ENCODE results near the gene LMNA. TPM values are rescaled to one million over a fixed set of nuclear protein-coding genes. Genes with fewer than 3 reads are reported as not detected.
"Not testable (repeated sequence)": the region's sequence is repeated elsewhere in the genome, so short reads cannot be mapped to it uniquely, and the experiment has no call there.

LMNA gene
- total RNA-seq, 1 donor, result 854 TPM

DNA sequence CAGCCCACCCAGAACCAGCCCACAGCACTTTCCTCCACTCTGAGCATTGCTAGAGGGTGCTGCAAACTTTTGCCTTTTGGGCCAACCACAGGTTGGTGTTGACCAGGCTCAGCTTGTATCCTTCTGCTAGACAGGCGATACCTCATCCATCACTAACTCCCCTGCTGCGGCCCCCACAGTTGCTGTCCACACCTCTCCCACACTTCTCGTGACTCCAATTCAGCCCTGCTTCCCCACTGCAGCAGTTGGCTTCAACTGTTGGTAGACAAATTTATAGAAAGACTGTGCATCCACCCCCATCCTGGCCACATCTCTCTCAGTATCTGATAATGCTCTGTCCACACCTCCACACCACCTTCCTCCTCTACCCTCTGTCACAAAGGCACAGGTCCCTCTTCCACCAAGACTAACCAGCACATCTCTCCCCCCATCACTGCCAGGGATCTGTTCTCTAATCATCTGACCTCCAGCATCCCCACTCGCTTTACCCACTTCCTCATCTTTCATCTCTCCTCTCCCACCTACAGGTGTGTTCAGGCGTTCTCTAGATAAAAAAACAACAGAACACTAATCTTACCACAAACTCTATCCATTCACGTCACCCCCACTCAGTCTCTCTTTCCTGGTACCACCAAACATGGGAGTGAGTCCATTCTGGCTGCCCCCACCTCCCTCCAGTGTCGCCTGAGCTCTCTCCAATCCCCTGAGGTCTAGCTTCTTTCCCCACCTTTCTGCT is 63.6 kb downstream of the LMNA start:
- Histone ChIP-seq H3K27ac (ENCODE audit: low read depth, low read length) (no peak overlapping the region), H3K4me3 (ENCODE audit: insufficient read depth, low read length) (no peak overlapping the region), H3K79me2 (ENCODE audit: insufficient read depth, low read length) (no peaks in the 10 kb centered on the region), H2AFZ (ENCODE audit: low read length) (no peak overlapping the region), H3K27me3 (ENCODE audit: insufficient read depth, low read length) (no peaks in the 10 kb centered on the region), H4K20me1 (ENCODE audit: insufficient read depth, low read length) (no peaks in the 10 kb centered on the region), H3K4me1 (ENCODE audit: insufficient read depth, low read length) (no peaks in the 10 kb centered on the region), H3K36me3 (ENCODE audit: insufficient read depth, low read length) (no peaks in the 10 kb centered on the region), H3K4me2 (ENCODE audit: insufficient read depth, low read length) (no peak overlapping the region), H3K9me3 (ENCODE audit: low read depth, low read length) (no peaks in the 10 kb centered on the region)
- no peak for DNase-seq (ENCODE audit: insufficient read length, low spot score, missing footprints)
- TF ChIP-seq, protein P1, sequence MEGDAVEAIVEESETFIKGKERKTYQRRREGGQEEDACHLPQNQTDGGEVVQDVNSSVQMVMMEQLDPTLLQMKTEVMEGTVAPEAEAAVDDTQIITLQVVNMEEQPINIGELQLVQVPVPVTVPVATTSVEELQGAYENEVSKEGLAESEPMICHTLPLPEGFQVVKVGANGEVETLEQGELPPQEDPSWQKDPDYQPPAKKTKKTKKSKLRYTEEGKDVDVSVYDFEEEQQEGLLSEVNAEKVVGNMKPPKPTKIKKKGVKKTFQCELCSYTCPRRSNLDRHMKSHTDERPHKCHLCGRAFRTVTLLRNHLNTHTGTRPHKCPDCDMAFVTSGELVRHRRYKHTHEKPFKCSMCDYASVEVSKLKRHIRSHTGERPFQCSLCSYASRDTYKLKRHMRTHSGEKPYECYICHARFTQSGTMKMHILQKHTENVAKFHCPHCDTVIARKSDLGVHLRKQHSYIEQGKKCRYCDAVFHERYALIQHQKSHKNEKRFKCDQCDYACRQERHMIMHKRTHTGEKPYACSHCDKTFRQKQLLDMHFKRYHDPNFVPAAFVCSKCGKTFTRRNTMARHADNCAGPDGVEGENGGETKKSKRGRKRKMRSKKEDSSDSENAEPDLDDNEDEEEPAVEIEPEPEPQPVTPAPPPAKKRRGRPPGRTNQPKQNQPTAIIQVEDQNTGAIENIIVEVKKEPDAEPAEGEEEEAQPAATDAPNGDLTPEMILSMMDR (IDR thresholded peaks at IDR 0.05; ENCODE audit: extremely low read depth, low read depth, low read length), result no peak

DNA sequence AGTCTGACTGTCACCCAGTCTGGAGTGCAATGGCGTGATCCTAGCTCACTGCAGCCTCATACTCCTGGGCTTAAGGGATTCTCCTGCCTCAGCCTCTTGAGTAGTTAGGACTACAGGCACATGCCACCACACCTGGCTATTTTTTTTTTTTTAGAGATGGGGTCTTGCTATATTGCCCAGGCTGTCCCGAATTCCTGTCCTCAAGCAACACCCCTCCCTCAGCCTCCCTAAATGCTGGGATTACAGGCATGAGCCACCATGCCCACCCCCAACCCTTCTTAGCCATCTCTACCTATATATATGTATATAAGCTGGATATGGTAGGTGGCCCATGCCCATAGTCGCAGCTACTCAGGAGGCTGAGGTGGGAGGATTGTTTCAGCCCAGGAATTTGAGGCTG is 66.0 kb downstream of the LMNA start:
- H3K9me3 ChIP-seq (ENCODE audit: low read depth, low read length), result no peaks in the 10 kb centered on the region
- no peak overlapping the region for H3K4me3 ChIP-seq (ENCODE audit: insufficient read depth, low read length)
- no peak overlapping the region for H3K4me2 ChIP-seq (ENCODE audit: insufficient read depth, low read length)
- DNase-seq (ENCODE audit: insufficient read length, low spot score, missing footprints), result no peak
- no peaks in the 10 kb centered on the region for H3K27me3 ChIP-seq (ENCODE audit: insufficient read depth, low read length)
- TF ChIP-seq, protein P1 (IDR thresholded peaks at IDR 0.05; ENCODE audit: extremely low read depth, low read depth, low read length), result no peak
- no peaks in the 10 kb centered on the region for H3K79me2 ChIP-seq (ENCODE audit: insufficient read depth, low read length)
- H4K20me1 ChIP-seq (ENCODE audit: insufficient read depth, low read length), result no peaks in the 10 kb centered on the region
- H2AFZ ChIP-seq (ENCODE audit: low read length), result no peak overlapping the region
- H3K36me3 ChIP-seq (ENCODE audit: insufficient read depth, low read length), result no peaks in the 10 kb centered on the region
- no peak overlapping the region for H3K27ac ChIP-seq (ENCODE audit: low read depth, low read length)
- no peaks in the 10 kb centered on the region for H3K4me1 ChIP-seq (ENCODE audit: insufficient read depth, low read length)

DNA sequence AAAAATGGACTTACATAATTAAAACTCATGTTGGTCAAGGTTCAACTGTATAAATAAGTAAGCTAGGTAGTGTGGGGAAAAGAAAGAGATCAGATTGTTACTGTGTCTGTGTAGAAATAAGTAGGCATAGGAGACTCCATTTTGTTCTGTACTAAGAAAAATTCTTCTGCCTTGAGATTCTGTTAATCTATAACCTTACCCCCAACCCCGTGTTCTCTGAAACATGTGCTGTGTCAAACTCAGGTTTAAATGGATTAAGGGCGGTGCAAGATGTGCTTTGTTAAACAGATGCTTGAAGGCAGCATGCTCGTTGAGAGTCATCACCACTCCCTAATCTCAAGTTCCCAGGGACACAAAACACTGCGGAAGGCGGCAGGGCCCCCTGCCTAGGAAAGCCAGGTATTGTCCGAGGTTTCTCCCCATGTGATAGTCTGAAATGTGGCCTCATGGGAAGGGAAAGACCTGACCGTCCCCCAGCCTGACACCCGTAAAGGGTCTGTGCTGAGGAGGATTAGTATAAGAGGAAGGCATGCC is 66.9 kb downstream of the LMNA start:
- H3K27ac ChIP-seq (ENCODE audit: low read depth, low read length); H4K20me1 ChIP-seq (ENCODE audit: insufficient read depth, low read length); H3K4me1 ChIP-seq (ENCODE audit: insufficient read depth, low read length); H3K4me2 ChIP-seq (ENCODE audit: insufficient read depth, low read length); H3K27me3 ChIP-seq (ENCODE audit: insufficient read depth, low read length); H3K4me3 ChIP-seq (ENCODE audit: insufficient read depth, low read length); H2AFZ ChIP-seq (ENCODE audit: low read length); H3K79me2 ChIP-seq (ENCODE audit: insufficient read depth, low read length); H3K9me3 ChIP-seq (ENCODE audit: low read depth, low read length); DNase-seq (ENCODE audit: insufficient read length, low spot score, missing footprints); H3K36me3 ChIP-seq (ENCODE audit: insufficient read depth, low read length): not testable (repeated sequence)

GRCh38 chr1:156182010-156182779 is 67.7 kb downstream of the LMNA start:
- H3K79me2 ChIP-seq (ENCODE audit: insufficient read depth, low read length); H3K4me3 ChIP-seq (ENCODE audit: insufficient read depth, low read length); DNase-seq (ENCODE audit: insufficient read length, low spot score, missing footprints); H3K36me3 ChIP-seq (ENCODE audit: insufficient read depth, low read length); H3K27me3 ChIP-seq (ENCODE audit: insufficient read depth, low read length); H3K4me1 ChIP-seq (ENCODE audit: insufficient read depth, low read length); H3K9me3 ChIP-seq (ENCODE audit: low read depth, low read length); H4K20me1 ChIP-seq (ENCODE audit: insufficient read depth, low read length); H3K4me2 ChIP-seq (ENCODE audit: insufficient read depth, low read length); H3K27ac ChIP-seq (ENCODE audit: low read depth, low read length); H2AFZ ChIP-seq (ENCODE audit: low read length): not testable (repeated sequence)

- H3K4me2 ChIP-seq (ENCODE audit: insufficient read depth, low read length); H3K27ac ChIP-seq (ENCODE audit: low read depth, low read length): not testable (repeated sequence)
Observed at GRCh38 chr1:156186347-156187177, 72.1 kb downstream of the LMNA start.

More at GRCh38 chr1:156186347-156187177, 72.1 kb downstream of the LMNA start:
- H3K27me3 ChIP-seq (ENCODE audit: insufficient read depth, low read length); H3K79me2 ChIP-seq (ENCODE audit: insufficient read depth, low read length); H3K9me3 ChIP-seq (ENCODE audit: low read depth, low read length); DNase-seq (ENCODE audit: insufficient read length, low spot score, missing footprints); H3K36me3 ChIP-seq (ENCODE audit: insufficient read depth, low read length); H4K20me1 ChIP-seq (ENCODE audit: insufficient read depth, low read length); H2AFZ ChIP-seq (ENCODE audit: low read length); H3K4me1 ChIP-seq (ENCODE audit: insufficient read depth, low read length); H3K4me3 ChIP-seq (ENCODE audit: insufficient read depth, low read length): not testable (repeated sequence)
